HG03060 (cell line): ENCODE data around the gene LUZP1.
"Not testable (repeated sequence)": the region's sequence is repeated elsewhere in the genome, so short reads cannot be mapped to it uniquely, and the experiment has no call there.

Experiments used
- ATAC-seq: cut with Tn5 transposase; IDR thresholded peaks from one replicate; pipeline ENCODE4 v1.9.1; 2021; ENCODE audit warnings: low read depth, moderate number of reproducible peaks; ENCODE audit not compliant: unreplicated experiment

The LUZP1 gene

DNA sequence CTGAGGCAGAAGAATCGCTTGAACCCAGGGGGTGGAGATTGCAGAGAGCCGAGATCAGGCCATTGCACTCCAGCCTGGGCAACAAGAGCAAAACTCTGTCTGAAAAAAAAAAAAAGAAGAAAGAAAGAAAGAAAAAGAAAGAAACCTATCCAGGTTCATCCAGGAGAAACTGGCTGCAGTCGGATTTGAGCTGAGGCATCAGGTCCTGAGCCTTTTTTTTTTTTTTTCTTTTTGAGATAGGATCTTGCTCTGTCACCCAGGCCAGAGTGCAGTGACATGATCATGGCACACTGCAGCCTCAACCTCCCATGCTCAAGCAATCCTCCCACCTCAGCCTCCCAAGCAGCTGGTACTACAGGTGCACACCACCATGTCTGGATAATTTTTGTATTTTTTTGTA, 22.5 kb upstream of the LUZP1 start:
- ATAC-seq = no peak

DNA sequence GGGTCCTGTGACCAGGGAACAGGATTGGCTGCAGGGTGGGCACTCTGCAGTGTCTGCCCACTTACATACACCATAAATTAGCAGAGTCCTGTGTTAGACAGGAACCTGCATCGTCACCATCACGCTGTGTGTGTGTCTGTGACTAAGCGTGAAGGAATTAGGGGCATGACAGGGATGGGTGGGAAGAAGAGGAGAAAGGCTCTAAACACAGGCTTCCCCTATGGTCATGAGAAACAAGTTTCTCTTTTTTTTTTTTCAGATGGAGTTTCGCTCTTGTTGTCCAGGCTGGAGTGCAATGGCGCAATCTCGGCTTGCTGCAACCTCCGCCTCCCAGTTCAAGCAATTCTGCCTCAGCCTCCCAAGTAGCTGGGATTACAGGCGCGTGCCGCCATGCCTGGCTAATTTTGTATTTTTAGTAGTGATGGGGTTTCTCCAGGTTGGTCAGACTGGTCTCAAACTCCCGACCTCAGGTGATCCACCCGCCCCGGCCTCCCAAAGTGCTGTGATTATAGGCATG, 20.3 kb upstream of the LUZP1 start:
- ATAC-seq = not testable (repeated sequence)

DNA sequence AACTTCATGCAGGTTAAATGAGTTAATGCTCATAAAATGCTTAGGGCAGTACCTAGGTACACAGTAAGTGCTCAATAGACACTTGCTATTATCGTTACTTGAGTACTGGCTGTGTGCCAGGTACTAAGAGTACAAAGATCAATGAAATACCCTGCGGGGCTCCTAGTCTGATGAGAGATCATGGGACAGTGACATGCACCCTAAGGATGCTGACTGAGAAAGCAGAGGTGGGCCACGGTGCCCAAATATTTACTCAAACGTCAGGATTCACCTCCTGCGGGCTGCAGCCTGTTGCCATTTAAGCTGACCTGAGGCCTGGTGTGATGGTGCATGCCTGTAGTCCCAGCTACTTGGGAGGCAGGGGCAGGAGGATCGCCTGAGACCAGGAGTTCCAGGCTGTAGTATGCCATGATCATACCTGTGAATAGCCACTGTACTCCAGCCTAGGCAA, 19.8 kb upstream of the LUZP1 start:
- no peak for ATAC-seq

DNA sequence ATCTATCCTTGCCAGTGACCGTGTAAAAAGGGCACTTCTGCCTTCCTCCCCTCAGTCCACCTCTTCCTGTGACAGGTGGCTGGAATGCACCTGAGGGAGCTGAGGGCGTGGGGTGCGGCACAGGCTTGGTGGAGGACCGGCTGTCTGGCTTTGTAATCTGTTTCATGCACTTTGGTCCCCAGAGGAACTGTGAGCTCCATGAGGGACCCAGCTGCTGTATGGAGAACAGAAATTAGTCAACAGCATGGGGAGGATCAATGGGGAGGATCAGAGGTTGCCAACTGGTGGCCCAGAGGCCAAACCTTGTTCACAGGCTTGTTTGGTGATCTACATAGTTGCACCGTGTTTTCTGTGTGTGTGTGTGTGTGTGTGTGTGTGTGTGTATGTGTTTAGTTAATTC, 19.0 kb upstream of the LUZP1 start:
- no peak for ATAC-seq

DNA sequence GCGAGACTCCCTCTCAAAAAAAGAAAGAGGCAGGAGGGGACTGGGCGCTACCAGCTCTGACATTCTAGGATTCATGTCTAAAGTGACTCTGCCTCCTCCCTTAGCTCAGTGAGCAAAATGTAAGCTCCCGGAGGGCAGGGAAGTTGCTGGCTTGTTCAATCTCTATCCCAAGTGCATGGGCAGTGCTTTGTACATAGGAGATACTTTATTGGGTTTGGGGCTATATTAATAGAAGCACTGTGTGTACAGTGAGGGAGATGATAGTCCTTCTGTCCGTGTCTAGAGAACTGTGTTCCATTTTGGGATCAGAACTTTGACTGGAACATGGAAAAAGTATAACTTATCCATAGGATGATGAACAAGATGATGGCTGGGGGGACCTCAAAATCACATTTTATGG, 16.7 kb upstream of the LUZP1 start:
- ATAC-seq = no peak

DNA sequence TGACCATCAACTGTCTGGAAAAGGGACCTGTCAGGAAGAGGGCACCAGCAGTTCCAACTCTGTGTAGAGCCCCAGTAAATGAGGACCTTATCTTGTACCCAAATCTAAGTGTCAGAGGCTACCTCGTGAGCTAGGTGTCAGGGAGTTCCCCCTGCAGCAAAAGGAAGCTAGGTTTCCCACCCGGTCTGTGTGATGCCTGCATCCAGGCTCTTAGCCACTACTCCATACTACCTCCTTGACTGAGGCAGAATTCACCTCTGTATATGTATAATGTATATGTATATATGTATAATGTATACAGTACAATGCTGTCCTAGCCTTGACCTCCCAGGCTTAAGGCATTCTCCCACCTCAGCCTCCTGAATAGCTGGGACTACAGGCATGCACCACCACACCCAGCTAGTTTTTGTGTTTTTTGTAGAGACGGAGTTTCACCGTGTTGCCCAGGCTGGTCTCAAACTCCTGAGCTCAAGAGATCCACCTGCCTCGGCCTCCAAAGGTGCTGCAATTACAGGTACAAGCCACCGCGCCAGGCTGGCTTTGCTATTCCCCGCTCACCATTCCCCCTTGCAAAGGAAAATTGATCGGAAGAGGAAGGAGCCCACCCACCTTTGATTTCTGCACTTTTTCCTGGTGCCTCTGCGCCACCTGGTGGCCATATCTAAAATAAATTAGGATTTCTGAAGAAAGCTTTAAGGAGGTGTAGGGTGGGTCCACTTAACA, 15.7 kb upstream of the LUZP1 start:
- ATAC-seq = no peak

DNA sequence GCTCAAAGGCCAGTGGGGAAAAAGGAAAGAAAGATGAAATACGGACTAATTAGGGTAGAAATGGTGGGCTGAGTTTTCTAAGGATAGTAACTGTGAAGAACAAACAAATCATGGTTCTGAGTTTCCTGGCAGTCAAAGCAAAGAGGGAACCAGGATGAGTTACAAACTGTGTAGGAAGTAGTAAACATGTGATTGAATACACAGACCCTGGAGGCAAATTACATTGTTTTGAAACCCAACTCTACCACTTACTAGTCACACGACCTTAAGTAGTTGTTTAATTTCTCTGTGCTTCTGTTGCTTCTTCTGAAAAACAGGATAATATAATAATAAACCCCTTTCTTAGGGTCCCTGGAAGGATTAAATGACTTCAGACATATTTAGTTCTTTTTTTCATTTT, 11.2 kb upstream of the LUZP1 start:
- ATAC-seq = no peak

DNA sequence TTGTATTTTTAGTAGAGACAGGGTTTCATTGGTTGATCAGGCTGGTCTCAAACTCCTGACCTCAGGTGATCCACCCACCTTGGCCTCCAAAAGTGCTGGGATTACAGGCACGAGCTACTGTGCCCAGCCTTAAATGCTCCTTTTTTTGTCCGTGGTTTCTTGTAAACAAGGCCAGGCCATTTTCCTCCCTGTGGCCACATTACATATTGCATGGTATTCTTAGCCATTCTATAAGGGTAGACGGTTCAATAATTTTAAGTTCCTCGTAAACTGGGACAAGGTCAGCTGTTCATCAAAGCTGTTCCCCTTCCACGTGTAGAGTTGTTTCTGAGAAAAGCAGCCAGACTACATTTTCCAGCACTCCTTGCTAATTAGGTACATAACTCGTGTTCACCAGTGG, 10.3 kb upstream of the LUZP1 start:
- no peak for ATAC-seq

DNA sequence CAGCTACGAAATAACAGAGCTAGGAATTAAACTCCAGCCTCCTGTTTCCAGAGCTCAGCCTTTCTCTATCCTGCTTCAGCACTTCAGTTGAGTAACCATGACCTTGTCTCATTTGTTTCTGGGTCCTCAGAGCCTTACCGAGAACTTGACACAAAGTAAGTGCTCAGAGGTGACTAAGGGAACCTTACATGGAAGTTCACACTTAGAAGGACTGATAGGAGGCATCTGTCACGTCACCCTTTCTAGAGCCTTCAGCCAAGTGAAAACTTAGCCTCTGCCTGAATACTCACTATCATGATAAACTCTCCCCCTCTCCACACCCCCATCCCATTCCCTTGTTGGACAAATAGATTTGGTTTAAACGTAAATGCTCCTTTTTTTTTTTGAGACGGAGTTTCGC, 9.8 kb upstream of the LUZP1 start:
- ATAC-seq = no peak

DNA sequence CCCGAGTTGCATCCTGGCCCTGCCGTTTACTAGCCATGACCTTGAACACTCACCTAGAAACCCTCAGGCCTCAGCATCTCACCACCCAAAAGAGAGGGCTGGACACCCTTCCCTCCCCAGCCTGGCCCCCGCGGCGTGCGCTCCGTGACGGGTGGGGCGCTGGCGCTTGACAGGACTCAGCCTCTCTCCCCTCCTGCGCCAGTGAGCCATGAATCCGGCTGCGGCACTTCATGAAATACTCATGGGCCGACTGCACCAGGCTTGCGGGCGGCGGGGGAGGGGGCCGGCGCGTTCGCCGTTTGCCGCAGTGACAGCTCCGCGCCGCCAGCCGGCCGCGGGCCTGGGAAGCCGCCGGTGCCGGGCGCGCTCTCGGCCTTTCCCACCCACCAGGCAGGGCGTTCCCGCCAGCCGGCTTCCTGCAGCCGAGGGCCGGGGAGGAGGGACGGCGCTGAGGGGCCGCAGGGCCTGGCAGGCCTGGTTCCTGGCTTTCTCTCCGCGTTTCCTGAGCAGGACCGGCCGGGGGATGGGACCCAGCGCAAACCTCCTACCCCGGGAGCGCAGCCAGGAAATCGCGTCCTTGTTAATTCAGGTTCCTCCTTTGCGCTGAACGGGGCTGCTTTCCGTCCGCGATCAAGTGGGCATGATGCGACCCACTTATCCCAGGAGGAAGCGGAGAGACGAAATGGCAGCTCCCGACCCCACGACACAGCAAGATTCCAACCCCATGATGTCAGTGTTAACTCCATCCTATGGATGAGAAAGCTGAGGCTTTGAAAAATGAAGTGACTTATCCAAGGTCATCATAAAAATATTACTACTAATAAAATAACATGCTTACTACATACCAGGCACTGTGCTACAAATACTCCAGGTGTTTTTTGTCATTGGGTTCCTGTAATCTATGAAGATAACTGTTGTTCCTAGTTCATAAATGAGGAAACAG, 9.1 kb upstream of the LUZP1 start:
- no peak for ATAC-seq

DNA sequence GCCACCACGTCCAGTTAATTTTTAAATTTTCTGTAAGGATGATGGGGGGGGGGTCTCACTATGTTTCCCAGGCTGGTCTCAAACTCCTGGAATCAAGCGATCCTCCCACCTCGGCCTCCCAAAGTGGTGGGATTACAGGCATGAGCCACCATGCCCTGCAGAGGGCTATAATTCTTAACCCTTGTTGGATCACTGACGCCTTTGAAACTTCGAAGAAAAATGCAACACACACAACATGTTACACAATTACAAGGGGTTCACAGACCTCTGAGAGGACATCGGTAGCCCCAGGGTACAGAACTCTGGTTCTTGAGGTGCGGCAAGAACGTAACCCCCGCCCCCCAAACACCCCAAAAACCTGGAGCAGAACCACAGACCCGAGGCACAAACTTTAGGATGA, 8.4 kb upstream of the LUZP1 start:
- no peak for ATAC-seq

DNA sequence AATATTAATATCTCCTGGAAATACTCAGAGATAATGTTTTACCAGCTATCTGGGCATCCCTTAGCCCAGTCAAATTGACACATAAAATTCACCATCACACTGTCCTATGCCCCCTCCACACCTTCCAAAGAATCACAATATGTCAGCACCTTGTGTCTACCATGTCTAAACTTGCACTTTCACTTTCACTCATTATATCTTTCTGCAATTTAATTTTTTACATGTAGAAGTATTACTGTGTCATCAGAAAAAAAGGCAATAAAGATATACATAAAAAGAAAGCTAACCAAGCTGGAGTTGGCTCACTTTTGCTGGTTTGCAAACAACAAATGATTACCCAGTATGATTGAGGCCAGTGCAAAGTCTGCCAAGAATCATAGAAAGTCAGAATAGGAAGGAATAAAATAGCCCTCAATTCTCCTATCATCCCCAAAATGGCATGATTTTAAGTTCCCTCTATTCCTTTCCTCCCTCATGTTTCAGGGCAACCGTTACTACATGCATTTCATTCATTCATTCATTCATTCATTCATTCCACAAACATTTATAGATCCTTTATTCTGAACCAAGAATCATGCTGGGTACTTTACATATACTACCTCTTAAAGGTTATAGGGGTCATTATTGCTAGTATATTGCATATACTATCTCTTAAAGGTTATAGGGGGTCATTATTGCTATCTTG, 5.9 kb upstream of the LUZP1 start:
- no peak for ATAC-seq

DNA sequence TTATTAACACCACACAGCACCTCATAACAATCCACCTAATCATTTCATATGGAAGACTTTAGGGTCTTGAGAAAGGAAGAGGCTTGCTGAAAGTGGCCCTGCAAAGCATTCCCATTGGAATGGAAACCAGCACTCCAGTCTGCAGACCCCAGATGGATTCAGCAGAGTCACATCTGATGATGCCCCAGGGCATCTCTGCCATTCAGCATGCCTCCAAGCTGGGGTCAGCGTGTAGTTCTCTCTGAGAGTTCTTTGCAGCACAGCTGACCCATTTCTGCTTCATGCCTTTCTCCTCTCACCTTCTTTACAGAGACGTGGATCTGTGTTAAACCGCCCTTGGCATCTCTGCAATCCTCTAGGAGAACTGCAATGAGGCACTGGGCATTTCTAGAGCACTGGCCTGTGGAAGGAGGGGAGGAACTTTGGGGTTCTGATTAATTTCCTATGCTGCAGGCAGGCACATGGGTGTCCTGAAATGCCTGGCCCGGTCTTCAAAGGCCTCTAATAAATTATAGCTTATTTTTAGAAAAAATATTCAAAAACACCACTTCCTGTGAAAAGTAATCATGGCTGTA, 2.6 kb upstream of the LUZP1 start:
- ATAC-seq = no peak

DNA sequence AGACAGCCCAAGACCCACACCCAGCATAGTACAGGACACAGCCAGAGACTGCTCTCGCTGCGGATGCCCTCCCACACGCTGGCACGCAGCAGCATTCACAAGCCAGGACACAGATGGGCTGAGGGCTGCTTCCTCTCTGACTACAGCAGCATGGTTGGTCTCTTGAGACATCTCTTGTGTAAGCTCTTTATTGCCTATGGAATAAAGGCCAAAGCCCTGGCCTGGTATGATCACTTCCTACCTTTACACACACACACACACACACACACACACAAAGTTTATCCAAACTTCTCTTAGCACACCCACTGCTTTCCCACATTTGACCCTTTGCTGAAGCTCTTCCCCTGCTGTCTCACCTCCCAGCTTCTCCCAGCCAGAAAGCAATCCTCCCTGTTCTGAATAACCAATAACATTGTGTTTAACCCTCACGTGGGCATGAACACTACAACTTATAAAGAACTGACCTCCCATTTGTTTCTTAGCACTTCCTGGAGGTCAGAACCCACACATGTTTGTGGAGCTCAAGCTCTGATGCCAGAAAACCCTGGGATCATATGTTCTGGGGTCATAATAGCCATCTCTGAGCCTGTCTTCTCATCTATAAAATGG, 1.2 kb upstream of the LUZP1 start:
- no peak for ATAC-seq

DNA sequence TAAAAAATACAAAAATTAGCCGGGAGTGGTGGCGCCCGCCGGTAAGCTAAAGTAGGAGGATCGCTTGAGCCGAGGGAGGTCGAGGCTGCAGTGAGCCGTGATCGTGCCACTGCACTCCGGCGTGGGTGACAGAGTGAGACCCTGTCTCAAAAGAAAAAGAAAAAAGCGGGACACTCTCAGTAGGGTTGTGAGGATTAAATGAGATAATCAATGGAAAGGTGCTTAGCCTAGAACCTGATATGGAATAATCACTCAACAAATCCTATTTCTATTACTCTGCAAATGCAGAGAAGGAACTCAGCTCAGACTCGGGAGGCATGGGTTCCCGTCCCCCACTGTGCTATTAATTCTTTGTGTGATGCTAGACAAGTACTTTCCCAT, 529 bp upstream of the LUZP1 start:
- ATAC-seq = no peak

DNA sequence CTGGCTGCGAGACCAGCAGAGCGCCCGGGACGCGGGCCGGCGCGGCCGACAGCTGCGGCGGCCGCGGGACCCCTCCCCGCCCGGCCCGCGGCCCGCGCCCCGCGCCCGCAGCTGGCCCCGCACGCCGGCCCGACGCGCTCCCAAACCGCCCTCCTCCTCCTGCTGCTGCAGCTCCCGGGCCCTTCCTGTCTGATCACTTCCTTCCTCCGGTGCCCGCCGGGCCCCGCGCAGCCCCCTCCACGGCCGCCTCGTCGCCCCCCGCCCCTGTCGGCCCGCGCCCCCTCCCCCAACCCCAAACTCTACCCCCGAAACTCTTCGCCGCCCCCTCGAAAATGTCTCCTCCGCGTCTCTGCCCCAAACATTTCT, 594 bp downstream of the LUZP1 start:
- ATAC-seq = no peak

DNA sequence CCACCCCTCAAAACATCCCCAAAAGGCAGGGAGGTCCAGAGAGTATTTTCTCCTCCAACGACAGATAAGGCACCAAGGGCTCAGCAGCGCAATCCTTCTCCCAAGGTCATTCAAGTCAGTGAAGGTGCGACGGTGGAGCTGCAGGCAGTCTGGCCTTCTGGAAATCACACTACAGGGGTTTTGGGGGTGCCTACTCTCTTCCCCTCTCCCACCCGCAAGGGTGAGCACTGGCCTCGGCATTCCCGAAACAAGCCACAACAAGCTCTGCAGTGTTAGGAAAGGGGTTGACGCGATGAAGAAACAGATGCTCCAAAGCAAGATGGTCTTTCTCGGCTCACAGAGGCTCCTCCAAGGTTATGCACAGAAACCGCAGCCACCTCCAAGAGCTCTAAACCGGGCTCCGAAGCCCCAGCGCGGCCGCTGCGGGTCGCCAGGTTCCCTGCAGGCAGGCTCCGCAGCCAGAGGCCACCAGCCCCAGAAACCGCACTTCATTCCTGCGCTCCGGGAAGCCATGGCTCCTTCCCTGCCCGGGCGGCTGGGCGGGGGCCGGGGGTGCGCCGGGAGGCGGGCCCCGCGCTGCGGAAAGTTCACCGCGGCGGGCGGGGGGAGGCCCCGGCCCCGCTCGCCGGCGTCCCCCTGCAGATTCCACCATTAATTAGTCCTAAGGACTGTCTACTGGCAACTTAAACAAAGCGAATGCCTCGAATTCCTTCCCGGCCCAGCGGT, 1.1 kb downstream of the LUZP1 start:
- ATAC-seq = no peak

DNA sequence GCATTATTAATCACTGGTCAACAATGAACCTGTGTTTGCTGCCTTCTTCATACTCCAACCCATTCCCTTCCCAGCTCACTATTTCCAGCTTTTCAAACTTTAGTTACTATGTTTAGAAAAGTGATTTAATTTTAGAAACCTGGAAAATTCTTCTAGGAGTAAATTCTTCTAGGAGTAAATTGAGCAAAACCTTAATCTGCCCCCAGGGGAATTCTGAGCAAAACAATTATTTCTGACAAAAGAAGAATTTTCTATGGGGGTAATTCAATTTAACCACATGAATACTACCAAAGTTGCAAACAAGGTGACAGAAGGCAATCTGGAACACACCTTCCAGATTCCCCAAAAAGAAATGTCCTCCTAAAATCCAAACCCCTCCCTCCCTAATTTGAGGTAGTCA, 1.8 kb downstream of the LUZP1 start:
- no peak for ATAC-seq

DNA sequence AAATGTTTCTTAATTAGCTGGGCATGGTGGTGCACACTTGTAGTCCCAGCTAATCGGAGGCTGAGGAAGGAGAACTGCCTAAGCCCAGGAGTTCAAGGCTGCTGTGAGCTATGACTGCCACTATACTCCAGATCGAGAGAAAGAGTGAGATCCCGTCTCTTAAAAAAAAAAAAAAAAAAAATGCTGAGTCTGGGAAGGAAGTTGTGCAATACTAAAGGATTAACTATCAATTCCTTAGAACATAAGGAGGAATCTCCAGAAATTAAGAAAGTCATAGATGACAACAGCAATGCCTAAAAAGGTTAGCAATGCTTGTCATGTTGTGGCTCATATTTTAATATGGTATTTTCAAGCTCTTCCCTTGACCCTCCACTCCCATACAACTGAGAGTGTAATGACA, 5.3 kb downstream of the LUZP1 start:
- ATAC-seq = no peak
